ENCODE data around the gene KY. TPM values are rescaled to one million over a fixed set of nuclear protein-coding genes. Genes with fewer than 3 reads are reported as not detected.

The KY gene
- polyA plus RNA-seq, 2 of the 4 experiments (the other 2 are of a cell fraction), result 0.04 to 0.05 TPM

- H3K4me2 ChIP-seq, result peak overlapping the region; percentile 85
These were observed 672 bp upstream of the KY start for GRCh38 chr3:134651347-134652041.

GRCh38 chr3:134649106-134649705 is 1.6 kb downstream of the KY start:
- ChIA-PET CTCF (interaction anchor here (1.4 kb wide), 1 partner anchor 49 kb away, joined by 3 read pairs; no protein-coding TSS in a partner anchor), POLR2A (no interaction called here)
- ATAC-seq (no peak), DNase-seq (ENCODE audit: low read depth in 1 of 2, low spot score in 1 of 2) (no peak), FAIRE-seq (no peak)
- TF ChIP-seq REST (IDR thresholded peaks at IDR 0.05) (no peak), MAX (IDR thresholded peaks at IDR 0.05) (no peak), CHD2 (IDR thresholded peaks at IDR 0.05; ENCODE audit: low read length, partially characterized antibody) (no peak), RCOR1 (IDR thresholded peaks at IDR 0.05; ENCODE audit: low read depth, low read length) (no peak), CEBPB (IDR thresholded peaks at IDR 0.05) (no peak), CBX8 (IDR thresholded peaks at IDR 0.05) (no peak), HOXA7 (CRISPR knock-in tag; IDR thresholded peaks at IDR 0.05) (no peak), ELK1 (IDR thresholded peaks at IDR 0.05; ENCODE audit: low read depth, low read length) (no peak), HMGXB4 (CRISPR knock-in tag; IDR thresholded peaks at IDR 0.05; ENCODE audit: borderline replicate concordance) (no peak), FOSB (CRISPR knock-in tag; IDR thresholded peaks at IDR 0.05) (no peak), CTCF (IDR thresholded peaks at IDR 0.05) (no peak), KDM1A (IDR thresholded peaks at IDR 0.05; ENCODE audit: low read depth) (no peak), EHF (CRISPR knock-in tag; IDR thresholded peaks at IDR 0.05) (no peak), CBX2 (IDR thresholded peaks at IDR 0.05; ENCODE audit: borderline replicate concordance, low read depth) (no peak), ESRRA (IDR thresholded peaks at IDR 0.05; ENCODE audit: borderline replicate concordance, low read length) (no peak), USF2 (IDR thresholded peaks at IDR 0.05) (no peak)
- H3K4me2 ChIP-seq, result no peak overlapping the region
- H3K4me3 ChIP-seq, result no peak overlapping the region
- no peaks in the 10 kb centered on the region for H3K9me3 ChIP-seq
- no peak overlapping the region for H3K27ac ChIP-seq
- WGBS (ENCODE audit: missing lambda C conversion rate), result 42% methylated on average over 7 of the region's 7 CpGs
- H3K4me1 ChIP-seq, result no peaks in the 10 kb centered on the region

More at GRCh38 chr3:134651347-134652041, 672 bp upstream of the KY start:
- Histone ChIP-seq H3K4me3 (peak overlapping the region; percentile 33), H3K4me1 (no peaks in the 10 kb centered on the region), H3K9me3 (no peaks in the 10 kb centered on the region), H3K27ac (0 out of 6 replicates have a peak overlapping the region, but pooled peaks of 1 of the 2 experiments have one; percentile 24)
- no peak for DNase-seq (ENCODE audit: low read depth in 1 of 2, low spot score in 1 of 2)
- TF ChIP-seq SMC3 (IDR thresholded peaks at IDR 0.05), result no peak
- TF ChIP-seq NFE2L2 (conservative IDR thresholded peaks at IDR 0.05; ENCODE audit: low read length), result no peak
- TF ChIP-seq CHD4 (IDR thresholded peaks at IDR 0.05; ENCODE audit: borderline replicate concordance), result no peak
- TF ChIP-seq KDM1A (IDR thresholded peaks at IDR 0.05; ENCODE audit: low read depth), result no peak
- no peak for TF ChIP-seq RNF2 (IDR thresholded peaks at IDR 0.05; ENCODE audit: borderline replicate concordance, low read depth)
- TF ChIP-seq EP300 (IDR thresholded peaks at IDR 0.05), result no peak
- TF ChIP-seq MAX (IDR thresholded peaks at IDR 0.05), result no peak
- no peak for TF ChIP-seq BHLHE40 (IDR thresholded peaks at IDR 0.05; ENCODE audit: low read depth, low read length)
- no peak for TF ChIP-seq FOSB (CRISPR knock-in tag; IDR thresholded peaks at IDR 0.05)
- no peak for TF ChIP-seq SREBF2 (IDR thresholded peaks at IDR 0.05)
- TF ChIP-seq ZSCAN20 (CRISPR knock-in tag; IDR thresholded peaks at IDR 0.05), result no peak
- no peak for TF ChIP-seq TP53 (CRISPR knock-in tag; IDR thresholded peaks at IDR 0.05)
- no peak for TF ChIP-seq GATA3 (IDR thresholded peaks at IDR 0.05; ENCODE audit: borderline replicate concordance)
- TF ChIP-seq PHF8 (IDR thresholded peaks at IDR 0.05; ENCODE audit: borderline replicate concordance, low read depth), result no peak
- no peak for TF ChIP-seq RCOR1 (IDR thresholded peaks at IDR 0.05; ENCODE audit: low read depth, low read length)
- ChIA-PET CTCF (no interaction called here), POLR2A (no interaction called here)
- ATAC-seq, result peak in 1 of 2 experiments; percentile 24; a peak in 3 of 6 replicates
- no peak for FAIRE-seq
- 7% methylated on average over 17 of the region's 17 CpGs for WGBS (ENCODE audit: missing lambda C conversion rate)
